ENCODE measurements around the gene HLA-DMA.

Gene HLA-DMA

GRCh38 chr6:32937230-32937633 is 15.7 kb downstream of the HLA-DMA start:
- Histone ChIP-seq H3K27me3 (replicated peaks; ENCODE audit: control insufficient read depth, insufficient read depth, low read length) (no peaks in the 10 kb centered on the region), H3K4me1 (ENCODE audit: control insufficient read depth, insufficient read depth, low read length) (no peaks in the 10 kb centered on the region), H3K36me3 (ENCODE audit: control insufficient read depth, insufficient read depth, low read length, severe bottlenecking) (no peaks in the 10 kb centered on the region), H3K9me3 (ENCODE audit: control insufficient read depth, low read length) (no peaks in the 10 kb centered on the region), H3K4me3 (ENCODE audit: low read length) (no peak overlapping the region), H3K9ac (ENCODE audit: low read length) (no peak overlapping the region)
- DNase-seq (ENCODE audit: low read depth): no peak

- Histone ChIP-seq H3K9ac (ENCODE audit: low read length) (no peak overlapping the region), H3K9me3 (ENCODE audit: control insufficient read depth, low read length) (no peaks in the 10 kb centered on the region), H3K4me3 (ENCODE audit: low read length) (no peak overlapping the region), H3K36me3 (ENCODE audit: control insufficient read depth, insufficient read depth, low read length, severe bottlenecking) (no peaks in the 10 kb centered on the region), H3K27me3 (replicated peaks; ENCODE audit: control insufficient read depth, insufficient read depth, low read length) (no peaks in the 10 kb centered on the region), H3K4me1 (ENCODE audit: control insufficient read depth, insufficient read depth, low read length) (no peaks in the 10 kb centered on the region)
- DNase-seq (ENCODE audit: low read depth): no peak
Observed at GRCh38 chr6:32936239-32937152, 16.4 kb downstream of the HLA-DMA start.

GRCh38 chr6:32935551-32936238 is 17.2 kb downstream of the HLA-DMA start:
- Histone ChIP-seq H3K4me3 (ENCODE audit: low read length) (no peak overlapping the region), H3K27me3 (replicated peaks; ENCODE audit: control insufficient read depth, insufficient read depth, low read length) (no peaks in the 10 kb centered on the region), H3K4me1 (ENCODE audit: control insufficient read depth, insufficient read depth, low read length) (no peaks in the 10 kb centered on the region), H3K9me3 (ENCODE audit: control insufficient read depth, low read length) (no peaks in the 10 kb centered on the region), H3K36me3 (ENCODE audit: control insufficient read depth, insufficient read depth, low read length, severe bottlenecking) (no peaks in the 10 kb centered on the region), H3K9ac (ENCODE audit: low read length) (no peak overlapping the region)
- DNase-seq (ENCODE audit: low read depth): no peak

- no peaks in the 10 kb centered on the region for H3K4me1 ChIP-seq (ENCODE audit: control insufficient read depth, insufficient read depth, low read length)
- H3K9ac ChIP-seq (ENCODE audit: low read length): no peak overlapping the region
- H3K27me3 ChIP-seq (replicated peaks; ENCODE audit: control insufficient read depth, insufficient read depth, low read length): no peaks in the 10 kb centered on the region
- no peaks in the 10 kb centered on the region for H3K9me3 ChIP-seq (ENCODE audit: control insufficient read depth, low read length)
- no peaks in the 10 kb centered on the region for H3K36me3 ChIP-seq (ENCODE audit: control insufficient read depth, insufficient read depth, low read length, severe bottlenecking)
- peak; percentile 93 for DNase-seq (ENCODE audit: low read depth)
- no peak overlapping the region for H3K4me3 ChIP-seq (ENCODE audit: low read length)
Observed at GRCh38 chr6:32933661-32934085, 19.2 kb downstream of the HLA-DMA start.

- H3K4me3 ChIP-seq (ENCODE audit: low read length): no peak overlapping the region
- no peak overlapping the region for H3K9ac ChIP-seq (ENCODE audit: low read length)
- H3K36me3 ChIP-seq (ENCODE audit: control insufficient read depth, insufficient read depth, low read length, severe bottlenecking): no peaks in the 10 kb centered on the region
- no peaks in the 10 kb centered on the region for H3K27me3 ChIP-seq (replicated peaks; ENCODE audit: control insufficient read depth, insufficient read depth, low read length)
- H3K9me3 ChIP-seq (ENCODE audit: control insufficient read depth, low read length): no peaks in the 10 kb centered on the region
- peak; percentile 10 for DNase-seq (ENCODE audit: low read depth)
- no peaks in the 10 kb centered on the region for H3K4me1 ChIP-seq (ENCODE audit: control insufficient read depth, insufficient read depth, low read length)
Observed at GRCh38 chr6:32932132-32932868, 20.6 kb downstream of the HLA-DMA start.

- no peaks in the 10 kb centered on the region for H3K36me3 ChIP-seq (ENCODE audit: control insufficient read depth, insufficient read depth, low read length, severe bottlenecking)
- no peaks in the 10 kb centered on the region for H3K4me1 ChIP-seq (ENCODE audit: control insufficient read depth, insufficient read depth, low read length)
- no peaks in the 10 kb centered on the region for H3K9me3 ChIP-seq (ENCODE audit: control insufficient read depth, low read length)
- H3K4me3 ChIP-seq (ENCODE audit: low read length): no peak overlapping the region
- H3K9ac ChIP-seq (ENCODE audit: low read length): no peak overlapping the region
- no peak for DNase-seq (ENCODE audit: low read depth)
- H3K27me3 ChIP-seq (replicated peaks; ENCODE audit: control insufficient read depth, insufficient read depth, low read length): no peaks in the 10 kb centered on the region
Observed at GRCh38 chr6:32931211-32931610, 21.7 kb downstream of the HLA-DMA start.

- Histone ChIP-seq H3K36me3 (ENCODE audit: control insufficient read depth, insufficient read depth, low read length, severe bottlenecking) (no peaks in the 10 kb centered on the region), H3K9me3 (ENCODE audit: control insufficient read depth, low read length) (no peaks in the 10 kb centered on the region), H3K4me3 (ENCODE audit: low read length) (no peak overlapping the region), H3K9ac (ENCODE audit: low read length) (no peak overlapping the region), H3K27me3 (replicated peaks; ENCODE audit: control insufficient read depth, insufficient read depth, low read length) (no peaks in the 10 kb centered on the region), H3K4me1 (ENCODE audit: control insufficient read depth, insufficient read depth, low read length) (no peaks in the 10 kb centered on the region)
- DNase-seq (ENCODE audit: low read depth): no peak
Observed at GRCh38 chr6:32922083-32922482, 30.8 kb downstream of the HLA-DMA start.

- no peak for DNase-seq (ENCODE audit: low read depth)
- H3K27me3 ChIP-seq (replicated peaks; ENCODE audit: control insufficient read depth, insufficient read depth, low read length): no peaks in the 10 kb centered on the region
Observed at GRCh38 chr6:32920715-32921114, 32.2 kb downstream of the HLA-DMA start.

GRCh38 chr6:32912951-32913350 is 39.9 kb downstream of the HLA-DMA start:
- H3K4me1 ChIP-seq (ENCODE audit: control insufficient read depth, insufficient read depth, low read length): no peaks in the 10 kb centered on the region
- DNase-seq (ENCODE audit: low read depth): no peak
- no peaks in the 10 kb centered on the region for H3K27me3 ChIP-seq (replicated peaks; ENCODE audit: control insufficient read depth, insufficient read depth, low read length)

More at GRCh38 chr6:32920715-32921114, 32.2 kb downstream of the HLA-DMA start:
- no peaks in the 10 kb centered on the region for H3K36me3 ChIP-seq (ENCODE audit: control insufficient read depth, insufficient read depth, low read length, severe bottlenecking)
- H3K4me3 ChIP-seq (ENCODE audit: low read length): no peak overlapping the region
- no peaks in the 10 kb centered on the region for H3K9me3 ChIP-seq (ENCODE audit: control insufficient read depth, low read length)
- no peaks in the 10 kb centered on the region for H3K4me1 ChIP-seq (ENCODE audit: control insufficient read depth, insufficient read depth, low read length)
- no peak overlapping the region for H3K9ac ChIP-seq (ENCODE audit: low read length)

DNA sequence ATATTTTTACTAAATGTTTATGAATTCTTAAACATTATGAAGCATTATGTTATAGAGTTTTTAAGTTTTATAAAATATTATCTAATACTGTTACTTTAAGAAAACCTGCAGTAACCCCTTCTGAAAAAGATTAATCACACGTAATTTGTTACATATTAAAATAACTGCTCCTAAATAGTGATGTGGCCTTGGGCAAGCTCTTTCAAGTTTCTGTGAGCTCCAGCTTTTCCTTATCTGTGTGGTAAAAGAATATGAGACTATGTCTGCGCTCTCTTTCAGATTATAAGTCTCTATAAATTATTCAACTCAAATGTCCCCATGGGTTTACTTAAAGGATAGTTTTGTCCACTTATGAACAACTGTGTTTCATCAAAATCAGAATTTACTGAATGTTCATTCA is 44.0 kb downstream of the HLA-DMA start:
- Histone ChIP-seq H3K9ac (ENCODE audit: low read length) (no peak overlapping the region), H3K9me3 (ENCODE audit: control insufficient read depth, low read length) (no peaks in the 10 kb centered on the region), H3K27me3 (replicated peaks; ENCODE audit: control insufficient read depth, insufficient read depth, low read length) (no peaks in the 10 kb centered on the region), H3K4me1 (ENCODE audit: control insufficient read depth, insufficient read depth, low read length) (peaks cover 3% of the 10 kb centered on the region), H3K4me3 (ENCODE audit: low read length) (no peak overlapping the region), H3K36me3 (ENCODE audit: control insufficient read depth, insufficient read depth, low read length, severe bottlenecking) (no peaks in the 10 kb centered on the region)
- no peak for DNase-seq (ENCODE audit: low read depth)

More at GRCh38 chr6:32912951-32913350, 39.9 kb downstream of the HLA-DMA start:
- H3K9me3 ChIP-seq (ENCODE audit: control insufficient read depth, low read length): no peaks in the 10 kb centered on the region
- H3K36me3 ChIP-seq (ENCODE audit: control insufficient read depth, insufficient read depth, low read length, severe bottlenecking): no peaks in the 10 kb centered on the region
- H3K9ac ChIP-seq (ENCODE audit: low read length): no peak overlapping the region
- H3K4me3 ChIP-seq (ENCODE audit: low read length): no peak overlapping the region

DNA sequence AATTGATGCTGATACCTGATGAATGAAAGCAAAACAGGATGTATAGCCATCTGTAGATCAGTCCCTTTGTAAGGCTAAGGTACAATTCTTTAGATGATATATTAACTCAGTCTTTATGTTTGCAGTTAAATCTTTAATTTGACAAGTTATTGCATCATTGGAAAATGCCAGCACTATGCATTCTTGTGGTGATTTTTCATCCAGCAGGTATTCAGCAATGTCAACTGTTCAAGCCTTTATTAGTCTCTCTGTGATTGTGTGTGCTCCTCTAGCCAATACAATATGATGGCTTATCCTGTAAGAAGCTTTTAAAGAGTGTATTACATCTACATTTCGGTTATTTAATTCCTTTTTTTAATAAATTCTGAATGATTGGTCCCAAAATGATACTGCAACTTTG is 46.4 kb downstream of the HLA-DMA start:
- Histone ChIP-seq H3K9me3 (ENCODE audit: control insufficient read depth, low read length) (no peaks in the 10 kb centered on the region), H3K4me1 (ENCODE audit: control insufficient read depth, insufficient read depth, low read length) (peaks cover 3% of the 10 kb centered on the region), H3K27me3 (replicated peaks; ENCODE audit: control insufficient read depth, insufficient read depth, low read length) (no peaks in the 10 kb centered on the region), H3K4me3 (ENCODE audit: low read length) (no peak overlapping the region), H3K9ac (ENCODE audit: low read length) (no peak overlapping the region), H3K36me3 (ENCODE audit: control insufficient read depth, insufficient read depth, low read length, severe bottlenecking) (no peaks in the 10 kb centered on the region)
- peak; percentile 60 for DNase-seq (ENCODE audit: low read depth)
